Measurements from ENCODE around the gene SDF2.
"Not testable (repeated sequence)": the region's sequence is repeated elsewhere in the genome, so short reads cannot be mapped to it uniquely, and the experiment has no call there.

SDF2 gene

DNA sequence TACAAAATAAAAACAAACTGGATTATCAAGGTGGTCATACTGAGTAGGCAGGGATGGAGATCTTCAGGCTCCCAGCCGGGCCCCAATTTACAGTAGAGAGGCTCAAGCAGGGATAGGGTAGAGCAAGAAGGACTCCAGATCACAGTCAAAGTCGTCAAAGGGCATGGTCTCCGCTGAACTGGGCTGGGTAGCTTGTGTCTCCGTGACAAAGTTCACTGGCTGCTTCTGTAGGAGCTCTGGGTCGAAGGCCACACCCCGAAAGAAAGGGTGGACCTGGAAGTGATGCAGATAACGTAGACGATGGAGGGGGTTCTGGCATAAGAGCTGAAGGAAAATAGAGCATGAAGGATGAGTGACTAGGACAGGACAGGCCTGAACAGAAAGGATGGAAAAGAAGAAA is 51.3 kb downstream of the SDF2 start:
- Histone ChIP-seq H2BK12ac (ENCODE audit: low read length) (no peak overlapping the region), H3K14ac (ENCODE audit: low read length) (no peak overlapping the region), H3K4me3 (ENCODE audit: low read depth, low read length) (no peak overlapping the region), H3K27me3 (ENCODE audit: insufficient read depth, low read length) (no peaks in the 10 kb centered on the region), H3K9me3 (ENCODE audit: insufficient read depth, low read depth, low read length) (no peaks in the 10 kb centered on the region), H3K9ac (ENCODE audit: low read length) (no peak overlapping the region), H3K79me1 (ENCODE audit: low read length) (no peaks in the 10 kb centered on the region), H2BK5ac (ENCODE audit: low read depth, low read length, poor library complexity) (no peak overlapping the region), H4K12ac (ENCODE audit: low read depth, low read length) (no peak overlapping the region), H2AFZ (ENCODE audit: insufficient read depth, low read length, poor library complexity) (no peak overlapping the region), H3K23ac (ENCODE audit: low read length) (no peak overlapping the region), H4K8ac (ENCODE audit: low read depth, low read length) (no peak overlapping the region), H3K27ac (ENCODE audit: low read depth, low read length) (no peak overlapping the region), H3K4me1 (ENCODE audit: control insufficient read depth in 1 of 2, insufficient read depth in 2 of 2, low read length in 2 of 2) (no peaks in the 10 kb centered on the region), H2AK5ac (ENCODE audit: low read length) (no peak overlapping the region), H3K36me3 (ENCODE audit: control insufficient read depth in 1 of 2, insufficient read depth in 2 of 2, low read length in 2 of 2) (peaks cover 30 to 45% of the 10 kb centered on the region in 2 experiments), H3K4ac (ENCODE audit: low read depth, low read length) (no peak overlapping the region), H3K4me2 (ENCODE audit: low read length) (no peak overlapping the region), H2BK120ac (ENCODE audit: insufficient read depth, low read length, poor library complexity) (no peak overlapping the region), H3K79me2 (ENCODE audit: control insufficient read depth, insufficient read depth, low read length, poor library complexity) (no peaks in the 10 kb centered on the region), H4K91ac (ENCODE audit: low read depth, low read length) (no peak overlapping the region), H3K18ac (ENCODE audit: low read length) (no peak overlapping the region)
- no CpG with 5 or more reads among the region's 8 CpGs for WGBS (ENCODE audit: extremely low coverage, insufficient coverage, insufficient read length)
- no peak for DNase-seq

DNA sequence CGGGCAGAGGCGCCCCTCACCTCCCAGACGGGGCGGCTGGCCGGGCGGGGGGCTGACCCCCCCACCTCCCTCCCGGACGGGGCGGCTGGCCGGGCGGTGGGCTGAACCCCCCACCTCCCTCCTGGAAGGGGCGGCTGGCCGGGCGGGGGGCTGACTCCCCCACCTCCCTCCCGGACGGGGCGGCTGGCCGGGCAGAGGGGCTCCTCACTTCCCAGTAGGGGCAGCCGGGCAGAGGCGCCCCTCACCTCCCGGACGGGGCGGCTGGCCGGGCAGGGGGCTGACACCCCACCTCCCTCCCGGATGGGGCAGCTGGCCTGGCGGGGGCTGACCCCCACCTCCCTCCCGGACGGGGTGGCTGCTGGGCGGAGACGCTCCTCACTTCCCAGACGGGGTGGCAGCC is 57.7 kb downstream of the SDF2 start:
- not testable (repeated sequence) for H2AFZ ChIP-seq (ENCODE audit: insufficient read depth, low read length, poor library complexity); DNase-seq; H2AK5ac ChIP-seq (ENCODE audit: low read length); H3K4me2 ChIP-seq (ENCODE audit: low read length); H3K79me1 ChIP-seq (ENCODE audit: low read length); H3K79me2 ChIP-seq (ENCODE audit: control insufficient read depth, insufficient read depth, low read length, poor library complexity); H3K18ac ChIP-seq (ENCODE audit: low read length); H3K9me3 ChIP-seq (ENCODE audit: insufficient read depth, low read depth, low read length); H2BK120ac ChIP-seq (ENCODE audit: insufficient read depth, low read length, poor library complexity); H3K36me3 ChIP-seq (ENCODE audit: control insufficient read depth in 1 of 2, insufficient read depth in 2 of 2, low read length in 2 of 2); H4K8ac ChIP-seq (ENCODE audit: low read depth, low read length); H3K4ac ChIP-seq (ENCODE audit: low read depth, low read length); H3K14ac ChIP-seq (ENCODE audit: low read length); H3K27ac ChIP-seq (ENCODE audit: low read depth, low read length); H4K91ac ChIP-seq (ENCODE audit: low read depth, low read length); H2BK5ac ChIP-seq (ENCODE audit: low read depth, low read length, poor library complexity); H3K27me3 ChIP-seq (ENCODE audit: insufficient read depth, low read length); H3K23ac ChIP-seq (ENCODE audit: low read length); H3K9ac ChIP-seq (ENCODE audit: low read length); H3K4me1 ChIP-seq (ENCODE audit: control insufficient read depth in 1 of 2, insufficient read depth in 2 of 2, low read length in 2 of 2); H2BK12ac ChIP-seq (ENCODE audit: low read length); H4K12ac ChIP-seq (ENCODE audit: low read depth, low read length); H3K4me3 ChIP-seq (ENCODE audit: low read depth, low read length)
- WGBS (ENCODE audit: extremely low coverage, insufficient coverage, insufficient read length) = no CpG with 5 or more reads among the region's 31 CpGs

DNA sequence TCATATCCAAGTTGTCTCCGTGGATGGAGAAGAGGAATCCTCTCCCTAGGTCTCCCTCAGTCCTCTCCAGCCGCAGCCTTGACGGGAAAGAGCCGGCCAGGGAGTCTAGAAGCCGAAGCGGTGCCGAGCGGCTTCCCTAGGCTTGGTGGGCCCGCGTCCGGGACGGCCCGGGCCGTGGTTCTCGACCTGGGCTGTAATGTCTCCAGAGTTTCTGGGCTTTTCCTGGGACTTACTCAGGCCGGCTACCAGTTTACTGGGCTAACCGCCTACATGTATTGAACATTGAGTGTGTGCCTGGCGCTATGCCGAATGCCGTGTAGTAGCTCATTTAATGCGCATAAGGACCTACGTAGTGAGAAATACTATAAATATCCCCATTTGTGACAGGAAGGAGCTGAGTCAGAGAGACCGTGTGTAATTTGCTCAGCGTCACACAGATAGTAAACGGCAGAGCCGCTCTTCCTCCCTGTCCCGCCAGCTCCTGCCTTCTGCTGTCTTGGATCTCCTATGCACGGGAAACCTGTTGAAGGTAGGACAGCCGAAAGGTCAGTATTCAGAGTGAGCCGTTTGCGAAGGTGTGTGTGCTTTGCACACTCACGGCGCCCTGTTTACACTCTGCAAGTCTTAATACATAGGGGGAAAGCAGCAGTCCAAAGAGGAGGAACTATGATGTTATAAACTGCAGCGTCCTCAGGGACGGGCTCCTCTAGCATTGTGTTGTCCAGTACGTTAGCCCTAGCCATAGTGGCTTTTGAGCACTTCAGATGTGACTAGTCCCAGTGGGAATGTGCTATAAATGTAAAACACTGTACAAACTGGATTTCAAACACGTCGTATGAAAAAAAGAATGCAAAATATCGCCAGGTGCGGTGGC is 62.2 kb downstream of the SDF2 start:
- no peaks in the 10 kb centered on the region for H3K9me3 ChIP-seq (ENCODE audit: insufficient read depth, low read depth, low read length)
- H3K23ac ChIP-seq (ENCODE audit: low read length) = no peak overlapping the region
- H3K27me3 ChIP-seq (ENCODE audit: insufficient read depth, low read length) = no peaks in the 10 kb centered on the region
- no peak overlapping the region for H2BK120ac ChIP-seq (ENCODE audit: insufficient read depth, low read length, poor library complexity)
- peak overlapping the region; percentile 51 for H3K27ac ChIP-seq (ENCODE audit: low read depth, low read length)
- H2AK5ac ChIP-seq (ENCODE audit: low read length) = no peak overlapping the region
- H3K4ac ChIP-seq (ENCODE audit: low read depth, low read length) = no peak overlapping the region
- H3K4me3 ChIP-seq (ENCODE audit: low read depth, low read length) = peak overlapping the region; percentile 69
- H3K14ac ChIP-seq (ENCODE audit: low read length) = peak overlapping the region; percentile 15
- WGBS (ENCODE audit: extremely low coverage, insufficient coverage, insufficient read length) = no CpG with 5 or more reads among the region's 40 CpGs
- H4K8ac ChIP-seq (ENCODE audit: low read depth, low read length) = peak overlapping the region; percentile 40
- peak overlapping the region; percentile 42 for H3K9ac ChIP-seq (ENCODE audit: low read length)
- peaks cover 0 to 12% of the 10 kb centered on the region in 2 experiments for H3K4me1 ChIP-seq (ENCODE audit: control insufficient read depth in 1 of 2, insufficient read depth in 2 of 2, low read length in 2 of 2)
- H4K91ac ChIP-seq (ENCODE audit: low read depth, low read length) = peak overlapping the region; percentile 4
- H4K12ac ChIP-seq (ENCODE audit: low read depth, low read length) = peak overlapping the region; percentile 15
- peak; percentile 72 to 92 for DNase-seq
- H2BK5ac ChIP-seq (ENCODE audit: low read depth, low read length, poor library complexity) = peak overlapping the region; percentile 2
- H3K79me1 ChIP-seq (ENCODE audit: low read length) = peaks cover 6% of the 10 kb centered on the region
- H3K79me2 ChIP-seq (ENCODE audit: control insufficient read depth, insufficient read depth, low read length, poor library complexity) = peaks cover 5% of the 10 kb centered on the region
- no peak overlapping the region for H2BK12ac ChIP-seq (ENCODE audit: low read length)
- H3K36me3 ChIP-seq (ENCODE audit: control insufficient read depth in 1 of 2, insufficient read depth in 2 of 2, low read length in 2 of 2) = peaks cover 0 to 4% of the 10 kb centered on the region in 2 experiments
- H2AFZ ChIP-seq (ENCODE audit: insufficient read depth, low read length, poor library complexity) = peak overlapping the region; percentile 61
- H3K4me2 ChIP-seq (ENCODE audit: low read length) = peak overlapping the region; percentile 63
- no peak overlapping the region for H3K18ac ChIP-seq (ENCODE audit: low read length)

DNA sequence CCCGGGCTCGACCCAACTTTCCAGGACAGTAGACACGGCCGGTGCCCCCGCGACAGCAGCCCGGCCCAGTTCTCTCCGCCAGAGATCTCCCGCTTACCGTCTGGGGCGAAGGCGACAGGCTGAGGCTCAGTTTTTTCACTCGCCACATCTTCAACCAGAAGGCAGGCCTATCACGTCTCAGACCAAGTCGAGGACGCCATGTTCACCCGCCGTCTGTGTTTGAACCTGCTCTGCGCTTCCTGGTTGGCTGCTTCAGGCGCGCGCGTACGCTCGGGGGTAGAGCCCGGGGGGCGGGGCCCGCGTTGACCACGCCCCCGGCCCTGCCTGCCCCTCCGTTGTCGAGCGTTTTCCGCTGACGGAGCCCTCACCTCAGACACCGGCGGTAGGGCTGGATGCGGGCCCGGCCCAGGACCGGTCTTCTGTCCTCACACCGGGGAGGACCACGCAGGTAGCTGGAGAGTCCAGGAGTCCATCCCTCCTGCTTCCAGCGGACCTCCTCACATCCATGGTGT is 62.9 kb downstream of the SDF2 start, which contains the start of gene SPAG5:
Gene SPAG5 (minus strand): TSS at position 227 of the 512 bp plus-strand sequence. CDS start 79 bp downstream, at position 148.
- no peaks in the 10 kb centered on the region for H3K9me3 ChIP-seq (ENCODE audit: insufficient read depth, low read depth, low read length)
- H3K4me1 ChIP-seq (ENCODE audit: control insufficient read depth in 1 of 2, insufficient read depth in 2 of 2, low read length in 2 of 2) = peaks cover 0 to 12% of the 10 kb centered on the region in 2 experiments
- H4K91ac ChIP-seq (ENCODE audit: low read depth, low read length) = peak within 1 kb of the TSS; percentile 65
- H3K18ac ChIP-seq (ENCODE audit: low read length) = peak within 1 kb of the TSS; percentile 58
- peak within 1 kb of the TSS; percentile 77 for H3K4me3 ChIP-seq (ENCODE audit: low read depth, low read length)
- H3K14ac ChIP-seq (ENCODE audit: low read length) = peak within 1 kb of the TSS; percentile 47
- DNase-seq = peak; percentile 93 to 95
- no peak within 1 kb of the TSS for H2BK12ac ChIP-seq (ENCODE audit: low read length)
- WGBS (ENCODE audit: extremely low coverage, insufficient coverage, insufficient read length) = no CpG with 5 or more reads among the region's 44 CpGs
- peak within 1 kb of the TSS; percentile 13 for H2BK5ac ChIP-seq (ENCODE audit: low read depth, low read length, poor library complexity)
- H3K79me1 ChIP-seq (ENCODE audit: low read length) = peaks cover 6% of the 10 kb centered on the region
- peaks cover 0 to 4% of the 10 kb centered on the region in 2 experiments for H3K36me3 ChIP-seq (ENCODE audit: control insufficient read depth in 1 of 2, insufficient read depth in 2 of 2, low read length in 2 of 2)
- peak within 1 kb of the TSS; percentile 66 for H3K9ac ChIP-seq (ENCODE audit: low read length)
- peak within 1 kb of the TSS; percentile 90 for H2AFZ ChIP-seq (ENCODE audit: insufficient read depth, low read length, poor library complexity)
- H4K12ac ChIP-seq (ENCODE audit: low read depth, low read length) = peak within 1 kb of the TSS; percentile 71
- peak within 1 kb of the TSS; percentile 63 for H3K4me2 ChIP-seq (ENCODE audit: low read length)
- H2BK120ac ChIP-seq (ENCODE audit: insufficient read depth, low read length, poor library complexity) = peak within 1 kb of the TSS; percentile 49
- H2AK5ac ChIP-seq (ENCODE audit: low read length) = no peak within 1 kb of the TSS
- peak within 1 kb of the TSS; percentile 51 for H3K27ac ChIP-seq (ENCODE audit: low read depth, low read length)
- H3K23ac ChIP-seq (ENCODE audit: low read length) = no peak within 1 kb of the TSS
- peak within 1 kb of the TSS; percentile 47 for H3K4ac ChIP-seq (ENCODE audit: low read depth, low read length)
- H3K27me3 ChIP-seq (ENCODE audit: insufficient read depth, low read length) = no peaks in the 10 kb centered on the region
- H4K8ac ChIP-seq (ENCODE audit: low read depth, low read length) = peak within 1 kb of the TSS; percentile 63
- peaks cover 5% of the 10 kb centered on the region for H3K79me2 ChIP-seq (ENCODE audit: control insufficient read depth, insufficient read depth, low read length, poor library complexity)
